SH-SY5Y (cell line): ENCODE measurements around the gene RPAP2.

Experiments
- GATA2 ChIP-seq: IDR thresholded peaks from 2 replicates; pipeline ENCODE4 v1.6.1; 2011; ENCODE audit warnings: mild to moderate bottlenecking, low read depth, low read length
- GATA3 ChIP-seq: IDR thresholded peaks from 2 replicates; pipeline ENCODE4 v1.6.1; 2011; ENCODE audit warnings: low read depth, mild to moderate bottlenecking, low read length, moderate library complexity

DNA sequence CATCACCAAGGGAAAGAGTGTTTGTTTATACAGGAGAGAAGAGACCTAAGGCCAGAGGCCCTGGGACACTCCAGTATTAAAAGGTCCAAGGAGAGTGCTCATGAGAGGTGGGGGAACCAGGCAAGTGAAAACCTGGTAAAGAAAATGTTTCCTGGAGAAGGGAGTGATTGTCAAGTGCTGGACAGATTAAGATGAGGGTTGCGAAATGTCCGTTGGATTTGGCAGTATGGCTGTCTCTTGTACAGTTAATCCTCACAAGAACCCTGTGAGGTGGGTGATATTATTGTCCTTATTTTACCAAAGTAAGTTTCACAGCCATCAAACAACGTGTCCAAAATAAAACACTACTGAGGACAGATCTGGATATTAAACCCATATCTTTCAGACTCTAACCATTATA, 44.2 kb downstream of the RPAP2 start:
- TF ChIP-seq GATA2: no peak
- no peak for TF ChIP-seq GATA3
